ENCODE measurements around the gene RUFY4.

Gene RUFY4

GRCh38 chr2:218024871-218025270 is 44.2 kb upstream of the RUFY4 start:
- H3K27me3 ChIP-seq (ENCODE audit: insufficient read depth, low read length, poor library complexity, severe bottlenecking): no peaks in the 10 kb centered on the region
- H3K9ac ChIP-seq (ENCODE audit: low read depth, low read length, poor library complexity, severe bottlenecking): no peak overlapping the region
- H4K20me1 ChIP-seq (ENCODE audit: insufficient read depth, low read length, poor library complexity, severe bottlenecking): no peaks in the 10 kb centered on the region
- no peak overlapping the region for H2AFZ ChIP-seq (ENCODE audit: low read length)
- no peaks in the 10 kb centered on the region for H3K79me2 ChIP-seq (ENCODE audit: insufficient read depth, low read length)
- H3K4me1 ChIP-seq (ENCODE audit: insufficient read depth, low read length, poor library complexity, severe bottlenecking): peaks cover 3% of the 10 kb centered on the region
- H3K4me3 ChIP-seq (ENCODE audit: low read length, poor library complexity, severe bottlenecking): no peak overlapping the region
- no peaks in the 10 kb centered on the region for H3K9me3 ChIP-seq (ENCODE audit: insufficient read depth, low read depth, low read length)
- no peak overlapping the region for H3K4me2 ChIP-seq (ENCODE audit: low read depth, low read length, poor library complexity, severe bottlenecking)
- no peaks in the 10 kb centered on the region for H3F3A ChIP-seq (ENCODE audit: low read depth)
- no peak for TF ChIP-seq CTCF (conservative IDR thresholded peaks at IDR 0.05; ENCODE audit: low read length)
- TF ChIP-seq EZH2phosphoT487 (IDR thresholded peaks at IDR 0.05; ENCODE audit: borderline replicate concordance): no peak
- H3K36me3 ChIP-seq (ENCODE audit: insufficient read depth, low read length): no peaks in the 10 kb centered on the region
- no peaks in the 10 kb centered on the region for H3K9me2 ChIP-seq (replicated peaks; ENCODE audit: low read depth, low read length)

- no peak overlapping the region for H3K4me2 ChIP-seq (ENCODE audit: low read depth, low read length, poor library complexity, severe bottlenecking)
- TF ChIP-seq CTCF (conservative IDR thresholded peaks at IDR 0.05; ENCODE audit: low read length) (no peak), EZH2phosphoT487 (IDR thresholded peaks at IDR 0.05; ENCODE audit: borderline replicate concordance) (no peak)
- H3K9me2 ChIP-seq (replicated peaks; ENCODE audit: low read depth, low read length): no peaks in the 10 kb centered on the region
- H4K20me1 ChIP-seq (ENCODE audit: insufficient read depth, low read length, poor library complexity, severe bottlenecking): no peaks in the 10 kb centered on the region
- no peaks in the 10 kb centered on the region for H3K36me3 ChIP-seq (ENCODE audit: insufficient read depth, low read length)
- H3K4me1 ChIP-seq (ENCODE audit: insufficient read depth, low read length, poor library complexity, severe bottlenecking): no peaks in the 10 kb centered on the region
- no peaks in the 10 kb centered on the region for H3F3A ChIP-seq (ENCODE audit: low read depth)
- H3K27me3 ChIP-seq (ENCODE audit: insufficient read depth, low read length, poor library complexity, severe bottlenecking): no peaks in the 10 kb centered on the region
- H3K79me2 ChIP-seq (ENCODE audit: insufficient read depth, low read length): no peaks in the 10 kb centered on the region
- no peak overlapping the region for H3K9ac ChIP-seq (ENCODE audit: low read depth, low read length, poor library complexity, severe bottlenecking)
- H3K9me3 ChIP-seq (ENCODE audit: insufficient read depth, low read depth, low read length): no peaks in the 10 kb centered on the region
- no peak overlapping the region for H2AFZ ChIP-seq (ENCODE audit: low read length)
- H3K4me3 ChIP-seq (ENCODE audit: low read length, poor library complexity, severe bottlenecking): no peak overlapping the region
Measured at GRCh38 chr2:218026244-218026643, 42.8 kb upstream of the RUFY4 start.

GRCh38 chr2:218026676-218027425 is 42.2 kb upstream of the RUFY4 start:
- Histone ChIP-seq H3F3A (ENCODE audit: low read depth) (no peaks in the 10 kb centered on the region), H3K4me2 (ENCODE audit: low read depth, low read length, poor library complexity, severe bottlenecking) (no peak overlapping the region), H3K79me2 (ENCODE audit: insufficient read depth, low read length) (no peaks in the 10 kb centered on the region), H3K27me3 (ENCODE audit: insufficient read depth, low read length, poor library complexity, severe bottlenecking) (no peaks in the 10 kb centered on the region), H3K9me3 (ENCODE audit: insufficient read depth, low read depth, low read length) (no peaks in the 10 kb centered on the region), H3K4me1 (ENCODE audit: insufficient read depth, low read length, poor library complexity, severe bottlenecking) (no peaks in the 10 kb centered on the region), H3K36me3 (ENCODE audit: insufficient read depth, low read length) (no peaks in the 10 kb centered on the region), H3K9ac (ENCODE audit: low read depth, low read length, poor library complexity, severe bottlenecking) (no peak overlapping the region), H3K9me2 (replicated peaks; ENCODE audit: low read depth, low read length) (no peaks in the 10 kb centered on the region), H3K4me3 (ENCODE audit: low read length, poor library complexity, severe bottlenecking) (no peak overlapping the region), H4K20me1 (ENCODE audit: insufficient read depth, low read length, poor library complexity, severe bottlenecking) (no peaks in the 10 kb centered on the region), H2AFZ (ENCODE audit: low read length) (no peak overlapping the region)
- TF ChIP-seq EZH2phosphoT487 (IDR thresholded peaks at IDR 0.05; ENCODE audit: borderline replicate concordance) (no peak), CTCF (conservative IDR thresholded peaks at IDR 0.05; ENCODE audit: low read length) (no peak)
